GM12891 (cell line): ENCODE results near the gene POLE2.

Experiments used
- POLR2A ChIP-seq: IDR thresholded peaks from 2 replicates; pipeline ENCODE4 v1.6.1; 2011; ENCODE audit warnings: low read depth, low read length, control low read depth
- POLR2AphosphoS5 ChIP-seq: IDR thresholded peaks from 2 replicates; pipeline ENCODE4 v1.6.1; 2011; ENCODE audit warnings: low read depth, low read length, control low read depth
- TAF1 ChIP-seq: IDR thresholded peaks from 2 replicates; pipeline ENCODE4 v1.6.1; 2011; ENCODE audit warnings: low read depth, low read length, control low read depth

DNA sequence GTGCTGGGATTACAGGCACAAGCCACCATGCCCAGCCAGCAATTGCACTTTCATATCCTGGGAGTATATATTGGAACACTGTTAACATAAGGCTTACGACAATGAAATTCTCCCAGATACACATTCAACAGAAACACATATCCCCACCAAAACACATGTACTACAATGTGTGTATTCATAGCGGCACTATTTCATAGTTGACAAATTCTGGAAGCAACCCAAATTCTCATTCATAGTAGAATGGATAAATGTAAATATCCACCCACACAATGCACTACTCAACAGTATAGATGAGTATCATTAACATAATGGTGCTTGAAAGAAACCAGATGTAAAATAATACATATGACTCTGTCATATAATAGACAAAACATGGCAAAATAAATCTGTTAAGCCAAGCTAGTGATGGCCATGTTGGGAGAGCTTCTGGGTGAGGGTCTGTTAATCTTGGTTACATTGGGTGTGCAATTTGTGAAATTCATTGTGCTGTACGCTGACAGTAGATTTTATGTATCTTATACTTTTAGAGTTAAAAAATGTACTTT, 50.4 kb downstream of the POLE2 start:
- TF ChIP-seq POLR2AphosphoS5 = no peak
- no peak for TF ChIP-seq POLR2A
- no peak for TF ChIP-seq TAF1
